H9 (cell line): ENCODE measurements around the gene MFSD6. TPM values are rescaled to one million over a fixed set of nuclear protein-coding genes. Genes with fewer than 3 reads are reported as not detected.

Source experiments
- DNase-seq: peaks from one replicate; pipeline ENCODE4 v3.0.0-alpha.2; 2017
- H2AFZ ChIP-seq: one replicate; pipeline ENCODE4 v1.6.1; 2013; ENCODE audit warnings: mild to moderate bottlenecking, low read length, control low read depth, moderate library complexity
- H2AK5ac ChIP-seq: 2 replicates; pipeline ENCODE4 v1.6.1; 2013; ENCODE audit warnings: low read length, control low read depth, mixed read lengths; ENCODE audit not compliant: insufficient read length
- H2BK120ac ChIP-seq: one replicate; pipeline ENCODE4 v1.6.1; 2013; ENCODE audit warnings: low read depth, mild to moderate bottlenecking, low read length, control low read depth, inconsistent platforms; ENCODE audit not compliant: poor library complexity, severe bottlenecking
- H2BK12ac ChIP-seq: 2 replicates; pipeline ENCODE4 v1.6.1; 2013; ENCODE audit warnings: low read length, control low read depth, mixed read lengths, low read depth; ENCODE audit not compliant: insufficient read length
- H2BK15ac ChIP-seq: 2 replicates; pipeline ENCODE4 v1.6.1; 2013; ENCODE audit warnings: low read depth, low read length, control low read depth
- H2BK20ac ChIP-seq: one replicate; pipeline ENCODE4 v1.6.1; 2013; ENCODE audit warnings: low read depth, mild to moderate bottlenecking, low read length, control low read depth, inconsistent platforms; ENCODE audit not compliant: poor library complexity, severe bottlenecking
- H2BK5ac ChIP-seq: 2 replicates; pipeline ENCODE4 v1.6.1; 2013; ENCODE audit warnings: low read length, control low read depth, mixed read lengths; ENCODE audit not compliant: insufficient read length
- H3K14ac ChIP-seq: 2 replicates; pipeline ENCODE4 v1.6.1; 2013; ENCODE audit warnings: low read length, control low read depth; ENCODE audit not compliant: insufficient read depth
- H3K18ac ChIP-seq: 2 replicates; pipeline ENCODE4 v1.6.1; 2013; ENCODE audit warnings: low read depth, mild to moderate bottlenecking, mixed read lengths, low read length, control low read depth; ENCODE audit not compliant: insufficient read length
- H3K23ac ChIP-seq: 2 replicates; pipeline ENCODE4 v1.6.1; 2013; ENCODE audit warnings: low read length, control low read depth, mixed read lengths, low read depth; ENCODE audit not compliant: insufficient read length
- H3K23me2 ChIP-seq: 2 replicates; pipeline ENCODE4 v1.6.1; 2013; ENCODE audit warnings: low read depth, mild to moderate bottlenecking, mixed read lengths, low read length, control low read depth; ENCODE audit not compliant: insufficient read length, poor library complexity, severe bottlenecking
- H3K27ac ChIP-seq: 2 replicates; pipeline ENCODE4 v1.5.1; 2013; ENCODE audit warnings: low read length, control low read depth, mixed read lengths, low read depth; ENCODE audit not compliant: insufficient read length
- H3K27me3 ChIP-seq: 2 replicates; pipeline ENCODE4 v1.6.1; 2013; ENCODE audit warnings: low read length, control low read depth, inconsistent platforms; ENCODE audit not compliant: insufficient read depth
- H3K4ac ChIP-seq: 2 replicates; pipeline ENCODE4 v1.6.1; 2013; ENCODE audit warnings: low read depth, mild to moderate bottlenecking, control low read depth, inconsistent platforms, low read length, moderate library complexity
- H3K4me1 ChIP-seq: 2 replicates; pipeline ENCODE4 v1.6.1; 2013; ENCODE audit warnings: low read length, control low read depth, inconsistent platforms; ENCODE audit not compliant: insufficient read depth
- H3K4me2 ChIP-seq: 2 replicates; pipeline ENCODE4 v1.6.1; 2013; ENCODE audit warnings: low read length, control low read depth, mixed read lengths; ENCODE audit not compliant: insufficient read length, insufficient read depth
- H3K56ac ChIP-seq: 2 replicates; pipeline ENCODE4 v1.6.1; 2013; ENCODE audit warnings: low read depth, mild to moderate bottlenecking, mixed read lengths, low read length, control low read depth; ENCODE audit not compliant: insufficient read length
- H3K79me1 ChIP-seq: 2 replicates; pipeline ENCODE4 v1.6.1; 2013; ENCODE audit warnings: low read depth, mild to moderate bottlenecking, moderate library complexity, low read length, control low read depth, inconsistent platforms; ENCODE audit not compliant: insufficient read depth, poor library complexity, severe bottlenecking
- H3K79me2 ChIP-seq: 2 replicates; pipeline ENCODE4 v1.6.1; 2013; ENCODE audit warnings: low read length, control low read depth, inconsistent platforms; ENCODE audit not compliant: insufficient read depth
- H3K9ac ChIP-seq: 2 replicates; pipeline ENCODE4 v1.6.1; 2013; ENCODE audit warnings: low read length, control low read depth, mixed read lengths; ENCODE audit not compliant: insufficient read length; ENCODE audit errors: extremely low read depth
- H3K9me3 ChIP-seq: one replicate; pipeline ENCODE4 v1.6.1; 2013; ENCODE audit warnings: low read depth, low read length, inconsistent platforms; ENCODE audit not compliant: control insufficient read depth
- H3T11ph ChIP-seq: one replicate; pipeline ENCODE4 v1.6.1; 2013; ENCODE audit warnings: mild to moderate bottlenecking, low read length, control low read depth, inconsistent platforms
- H4K20me1 ChIP-seq: one replicate; pipeline ENCODE4 v1.6.1; 2013; ENCODE audit not compliant: control insufficient read depth, insufficient read length, insufficient read depth
- H4K5ac ChIP-seq: 2 replicates; pipeline ENCODE4 v1.6.1; 2013; ENCODE audit warnings: low read depth, mild to moderate bottlenecking, mixed read lengths, low read length, control low read depth; ENCODE audit not compliant: insufficient read length
- H4K8ac ChIP-seq: replicated peaks from 2 replicates; pipeline ENCODE4 v1.6.1; 2013; ENCODE audit warnings: low read length, control low read depth, mixed read lengths, low read depth; ENCODE audit not compliant: insufficient read length
- H4K91ac ChIP-seq: 2 replicates; pipeline ENCODE4 v1.6.1; 2013; ENCODE audit warnings: low read depth, mild to moderate bottlenecking, moderate library complexity, mixed read lengths, low read length, control low read depth; ENCODE audit not compliant: insufficient read length
- H3K27ac Mint-ChIP-seq, 3 experiments: 2 replicates in 2 of 3; 3 replicates in 1 of 3; pipeline ENCODE4 v1.8.0; 2020 to 2021; ENCODE audit warnings: mixed read lengths in 3 of 3, mild to moderate bottlenecking in 1 of 3, moderate library complexity in 1 of 3
- H3K27me3 Mint-ChIP-seq: 2 replicates; pipeline ENCODE4 v1.8.0; 2021; ENCODE audit warnings: low read depth, mild to moderate bottlenecking, moderate library complexity, mixed read lengths
- H3K36me3 Mint-ChIP-seq, 3 experiments: 2 replicates in 2 of 3; 3 replicates in 1 of 3; pipeline ENCODE4 v1.8.0; 2020 to 2021; ENCODE audit warnings: low read depth in 3 of 3, mixed read lengths in 3 of 3; ENCODE audit not compliant: insufficient read depth in 1 of 3
- H3K4me1 Mint-ChIP-seq, 2 experiments: 2 replicates each; pipeline ENCODE4 v1.8.0; 2020; ENCODE audit warnings: mixed read lengths in 2 of 2
- H3K4me3 Mint-ChIP-seq, 2 experiments: 2 replicates in 1 of 2; 3 replicates in 1 of 2; pipeline ENCODE4 v1.8.0; 2020 to 2021; ENCODE audit warnings: mild to moderate bottlenecking in 2 of 2, mixed read lengths in 2 of 2, moderate library complexity in 1 of 2
- H3K9me3 Mint-ChIP-seq, 2 experiments: 2 replicates in 1 of 2; 3 replicates in 1 of 2; pipeline ENCODE4 v1.8.0; 2020; ENCODE audit warnings: mild to moderate bottlenecking in 2 of 2, mixed read lengths in 2 of 2, moderate library complexity in 1 of 2
- CTCF ChIP-seq: fragments of 200-600 bp; sonication (generic); conservative IDR thresholded peaks from 3 replicates; pipeline ENCODE4 v1.8.0; 2021; ENCODE audit warnings: antibody characterized with exemption, mild to moderate bottlenecking
- WGBS: extraction: QIAGEN DNeasy Blood & Tissue Kit; methylation state at CpG from one replicate; pipeline ENCODE4 v1.1.7; 2013; ENCODE audit warnings: missing lambda C conversion rate, low lambda C conversion rate, mixed read lengths; ENCODE audit not compliant: insufficient read length; ENCODE audit errors: extremely low coverage; 5-methylcytosine and 5-hydroxymethylcytosine counted together
- total RNA-seq: library from RNA; stranded (reverse); gene quantifications from 2 replicates; pipeline ENCODE4 v1.2.1, GENCODE V29; 2021

MFSD6 gene
- total RNA-seq, 1 experiment from 2014 or later, result 4.0 TPM

GRCh38 chr2:190459881-190460280 lies 51.7 kb downstream of the MFSD6 start:
- Histone ChIP-seq H4K5ac (no peak overlapping the region), H3K18ac (no peak overlapping the region), H3K9ac (no peak overlapping the region), H3K23ac (no peak overlapping the region), H3K14ac (no peak overlapping the region), H3K79me2 (no peaks in the 10 kb centered on the region), H2BK12ac (no peak overlapping the region), H4K8ac (no peak overlapping the region), H3K27ac (no peak overlapping the region), H3K56ac (no peak overlapping the region), H3K4me1 (no peaks in the 10 kb centered on the region), H2BK15ac (no peak overlapping the region), H3K79me1 (no peaks in the 10 kb centered on the region), H3T11ph (no peak overlapping the region), H2BK20ac (no peak overlapping the region), H3K4me2 (no peak overlapping the region), H3K27me3 (no peaks in the 10 kb centered on the region), H2AK5ac (no peak overlapping the region), H3K4ac (no peak overlapping the region), H2AFZ (no peak overlapping the region), H2BK5ac (no peak overlapping the region), H4K20me1 (no peaks in the 10 kb centered on the region), H3K9me3 (no peaks in the 10 kb centered on the region), H4K91ac (no peak overlapping the region), H3K23me2 (no peaks in the 10 kb centered on the region), H2BK120ac (no peak overlapping the region)
- no peak overlapping the region; a peak in 1 of 7 replicates for H3K27ac Mint-ChIP-seq
- DNase-seq, result no peak
- H3K4me1 Mint-ChIP-seq, result no peaks in the 10 kb centered on the region
- no peak for TF ChIP-seq CTCF
- H3K27me3 Mint-ChIP-seq, result no peaks in the 10 kb centered on the region
- no peak overlapping the region for H3K4me3 Mint-ChIP-seq
- H3K36me3 Mint-ChIP-seq, result no peaks in the 10 kb centered on the region; a peak in 1 of 7 replicates
- H3K9me3 Mint-ChIP-seq, result no peaks in the 10 kb centered on the region
- no CpG with 5 or more reads among the region's 1 CpG for WGBS
